ENCODE data around the gene PSMD11. TPM values are rescaled to one million over a fixed set of nuclear protein-coding genes. Genes with fewer than 3 reads are reported as not detected.

Gene PSMD11
- total RNA-seq, 4 donors from 2014 or later, result 41.7 to 68.7 (median 64.9) TPM

DNA sequence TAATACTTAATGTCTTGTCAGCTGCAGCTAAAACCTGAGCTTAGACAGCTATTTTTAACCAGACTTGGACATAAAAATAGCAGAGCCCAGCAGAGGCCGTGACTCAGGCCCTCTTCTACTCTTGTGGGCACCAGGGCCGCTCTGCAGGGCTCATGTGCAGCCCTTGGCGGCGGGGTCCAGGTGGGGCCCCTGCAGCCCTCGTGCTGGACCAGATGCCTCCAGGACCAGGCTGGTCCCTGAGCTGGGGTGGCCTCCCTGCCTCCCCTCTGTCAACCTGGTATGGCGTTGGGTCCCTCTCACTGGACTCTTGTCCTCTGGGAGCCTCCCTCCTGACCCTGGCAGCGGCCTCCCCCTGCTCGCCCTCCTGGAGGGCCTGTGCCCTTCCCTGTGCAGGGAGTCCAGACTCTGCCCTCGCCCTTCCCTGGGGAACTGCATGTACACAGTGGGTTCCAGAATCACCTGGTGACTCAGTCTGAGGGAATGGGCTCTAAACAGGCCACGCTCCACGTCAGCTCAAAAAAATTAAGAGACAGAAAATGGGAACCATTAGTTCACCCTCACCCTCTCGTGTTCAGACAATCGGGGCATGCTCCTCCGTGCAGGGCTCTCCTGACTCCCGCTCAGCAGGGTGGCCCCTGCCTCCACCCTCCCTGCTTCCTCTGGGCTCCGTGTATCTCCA lies 52.2 kb downstream of the PSMD11 start:
- Histone ChIP-seq H3K9me3 (no peaks in the 10 kb centered on the region), H3K4me1 (peaks cover 0 to 14% (median 0%) of the 10 kb centered on the region in 3 donors), H3K27me3 (no peaks in the 10 kb centered on the region), H3K4me3 (no peak overlapping the region), H3K27ac (no peak overlapping the region), H3K36me3 (peaks cover 0 to 5% of the 10 kb centered on the region in 2 donors)
- TF ChIP-seq POLR2A (IDR thresholded peaks at IDR 0.05) (no peak), EP300 (IDR thresholded peaks at IDR 0.05) (no peak), POLR2AphosphoS5 (IDR thresholded peaks at IDR 0.05) (no peak)
- TF ChIP-seq, protein P1, sequence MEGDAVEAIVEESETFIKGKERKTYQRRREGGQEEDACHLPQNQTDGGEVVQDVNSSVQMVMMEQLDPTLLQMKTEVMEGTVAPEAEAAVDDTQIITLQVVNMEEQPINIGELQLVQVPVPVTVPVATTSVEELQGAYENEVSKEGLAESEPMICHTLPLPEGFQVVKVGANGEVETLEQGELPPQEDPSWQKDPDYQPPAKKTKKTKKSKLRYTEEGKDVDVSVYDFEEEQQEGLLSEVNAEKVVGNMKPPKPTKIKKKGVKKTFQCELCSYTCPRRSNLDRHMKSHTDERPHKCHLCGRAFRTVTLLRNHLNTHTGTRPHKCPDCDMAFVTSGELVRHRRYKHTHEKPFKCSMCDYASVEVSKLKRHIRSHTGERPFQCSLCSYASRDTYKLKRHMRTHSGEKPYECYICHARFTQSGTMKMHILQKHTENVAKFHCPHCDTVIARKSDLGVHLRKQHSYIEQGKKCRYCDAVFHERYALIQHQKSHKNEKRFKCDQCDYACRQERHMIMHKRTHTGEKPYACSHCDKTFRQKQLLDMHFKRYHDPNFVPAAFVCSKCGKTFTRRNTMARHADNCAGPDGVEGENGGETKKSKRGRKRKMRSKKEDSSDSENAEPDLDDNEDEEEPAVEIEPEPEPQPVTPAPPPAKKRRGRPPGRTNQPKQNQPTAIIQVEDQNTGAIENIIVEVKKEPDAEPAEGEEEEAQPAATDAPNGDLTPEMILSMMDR (IDR thresholded peaks at IDR 0.05), result no peak
- no peak for ATAC-seq
- WGBS, 2 donors (ENCODE audit: low coverage in 1 of 2), result 0 to 69% methylated on average over 1 to 7 of the region's 16 CpGs

DNA sequence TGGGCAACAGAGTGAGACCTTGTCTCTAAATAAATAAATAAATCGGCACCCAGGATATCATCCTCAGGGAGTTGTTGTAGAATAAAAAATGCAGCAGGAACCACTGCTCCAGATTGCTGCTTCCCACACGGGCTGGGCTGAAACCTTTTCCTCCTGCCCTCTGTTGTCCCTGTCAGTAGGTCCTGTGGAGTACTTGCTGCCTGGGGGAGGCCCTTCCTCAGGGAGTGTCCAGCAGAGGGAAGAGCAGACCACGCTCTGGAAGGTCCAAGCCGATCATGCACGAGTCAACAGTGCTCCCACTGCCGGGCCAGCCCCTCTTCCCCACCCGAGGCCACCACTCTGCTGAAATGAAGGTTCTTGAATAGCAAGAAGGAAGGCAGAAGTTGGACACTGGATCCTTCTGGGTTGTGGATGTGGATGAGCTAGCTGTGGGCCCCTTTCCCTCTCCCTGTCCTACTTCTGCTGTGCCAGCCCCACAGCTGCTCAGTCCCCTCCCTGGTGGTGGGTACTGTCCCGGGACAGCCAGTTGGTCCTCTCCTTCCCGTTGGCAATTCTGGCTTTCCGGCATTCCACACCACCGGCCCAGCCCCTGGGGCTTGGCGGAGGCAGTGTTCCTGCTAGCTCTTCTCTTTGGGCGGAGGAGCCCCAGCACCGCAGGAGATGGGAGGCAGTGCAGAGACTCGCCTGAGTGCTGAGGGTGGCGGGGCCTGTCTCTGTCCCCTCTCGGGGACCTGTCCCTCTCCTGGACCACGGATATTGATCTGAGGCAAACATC lies 53.3 kb downstream of the PSMD11 start:
- H3K27me3 ChIP-seq, result no peaks in the 10 kb centered on the region
- peaks cover 0 to 14% (median 0%) of the 10 kb centered on the region in 3 donors for H3K4me1 ChIP-seq
- no peak for ATAC-seq
- H3K9me3 ChIP-seq, result no peaks in the 10 kb centered on the region
- H3K36me3 ChIP-seq, result peaks cover 0 to 5% of the 10 kb centered on the region in 2 donors
- H3K27ac ChIP-seq, result no peak overlapping the region
- TF ChIP-seq, protein P1 (IDR thresholded peaks at IDR 0.05), result no peak
- TF ChIP-seq POLR2AphosphoS5 (IDR thresholded peaks at IDR 0.05), result no peak
- TF ChIP-seq EP300 (IDR thresholded peaks at IDR 0.05), result no peak
- TF ChIP-seq POLR2A (IDR thresholded peaks at IDR 0.05), result no peak
- 61 to 65% methylated on average over 4 to 7 of the region's 18 CpGs for WGBS, 2 donors (ENCODE audit: low coverage in 1 of 2)
- no peak overlapping the region for H3K4me3 ChIP-seq

GRCh38 chr17:32498391-32498790 lies 54.1 kb downstream of the PSMD11 start:
- no peaks in the 10 kb centered on the region for H3K27me3 ChIP-seq
- WGBS, 2 donors (ENCODE audit: low coverage in 1 of 2), result 65 to 80% methylated on average over 1 to 5 of the region's 9 CpGs
- ATAC-seq, result no peak

GRCh38 chr17:32502013-32502412 lies 57.7 kb downstream of the PSMD11 start:
- Histone ChIP-seq H3K36me3 (no peaks in the 10 kb centered on the region), H3K9me3 (no peaks in the 10 kb centered on the region), H3K4me1 (peaks cover 0 to 12% (median 0%) of the 10 kb centered on the region in 3 donors), H3K4me3 (no peak overlapping the region), H3K27me3 (no peaks in the 10 kb centered on the region), H3K27ac (no peak overlapping the region)
- TF ChIP-seq EP300 (IDR thresholded peaks at IDR 0.05) (no peak), POLR2AphosphoS5 (IDR thresholded peaks at IDR 0.05) (no peak), POLR2A (IDR thresholded peaks at IDR 0.05) (no peak)
- TF ChIP-seq, protein P1 (IDR thresholded peaks at IDR 0.05), result no peak
- WGBS, 2 donors (ENCODE audit: low coverage in 1 of 2), result 88 to 100% methylated on average over 2 of the region's 3 CpGs
- no peak for ATAC-seq

More at GRCh38 chr17:32498391-32498790, 54.1 kb downstream of the PSMD11 start:
- Histone ChIP-seq H3K27ac (no peak overlapping the region), H3K4me3 (no peak overlapping the region), H3K36me3 (peaks cover 0 to 3% of the 10 kb centered on the region in 2 donors), H3K4me1 (peaks cover 0 to 14% (median 0%) of the 10 kb centered on the region in 3 donors), H3K9me3 (no peaks in the 10 kb centered on the region)
- TF ChIP-seq, protein P1 (IDR thresholded peaks at IDR 0.05), result no peak
- TF ChIP-seq POLR2AphosphoS5 (IDR thresholded peaks at IDR 0.05), result no peak
- TF ChIP-seq EP300 (IDR thresholded peaks at IDR 0.05), result no peak
- no peak for TF ChIP-seq POLR2A (IDR thresholded peaks at IDR 0.05)

Data from gastroesophageal sphincter (tissue), 4 donors.